HepG2 (cell line): ENCODE measurements around the gene KCNN2. TPM values are rescaled to one million over a fixed set of nuclear protein-coding genes. Genes with fewer than 3 reads are reported as not detected.

Experiments
- ATAC-seq: fragments of 200-7000 bp; cut with Tn5 transposase; 3 replicates; pipeline ENCODE4 v1.9.1; 2020; ENCODE audit warnings: mild to moderate bottlenecking, moderate library complexity
- BruUV-seq: library from RNA; stranded (reverse); fragments of 400-500 nt; replicated peaks from 2 replicates; lab custom pipeline; 2021; lab: Mats Ljungman, UMichigan
- CTCF ChIA-PET: fragments of 300-600 bp; formaldehyde crosslinking; extraction: SDS; loops from one replicate; lab custom pipeline; 2021; ENCODE audit warnings: low total read pairs, inconsistent platforms, low intra/inter-chr PET ratio; lab: Yijun Ruan, JAX
- POLR2A ChIA-PET: fragments of 350-600 bp; sonication (Branson Sonifier 250); formaldehyde crosslinking; loops from one replicate; lab custom pipeline; 2020; ENCODE audit warnings: antibody characterized with exemption, inconsistent platforms; lab: Yijun Ruan, JAX
- DNase-seq: peaks from one replicate; pipeline ENCODE4 v3.0.0-alpha.2; 2015; ENCODE audit warnings: low spot score
- FAIRE-seq: peaks from 3 replicates; lab custom pipeline; 2011; peaks lifted over from hg19 to GRCh38; lab: Jason Lieb, UNC
- H2AFZ ChIP-seq: one replicate; pipeline ENCODE4 v1.6.1; 2011; ENCODE audit warnings: low read length, inconsistent platforms
- H3K27ac ChIP-seq: fragments of 300-600 bp; 3 replicates; pipeline ENCODE4 v1.8.0; 2011; ENCODE audit warnings: mixed run types, mild to moderate bottlenecking, mixed read lengths, low read length, inconsistent platforms; ENCODE audit not compliant: insufficient read depth; ENCODE audit errors: extremely low read length
- H3K27me3 ChIP-seq, 2 experiments: fragments of 200-600 bp in 1 of 2; 2 replicates in 1 of 2; 3 replicates in 1 of 2; pipeline versions ENCODE4 v1.6.0 to v1.8.0; 2011; ENCODE audit warnings: low read length in 2 of 2, mild to moderate bottlenecking in 2 of 2, moderate library complexity in 2 of 2, inconsistent platforms in 1 of 2; ENCODE audit not compliant: insufficient read depth in 2 of 2, control insufficient read depth in 1 of 2
- H3K36me3 ChIP-seq, 2 experiments: fragments of 200-600 bp in 1 of 2; replicated peaks in 1 of 2; 2 replicates in 1 of 2; 3 replicates in 1 of 2; pipeline versions ENCODE4 v1.5.1 to v1.8.0; 2011; ENCODE audit warnings: low read length in 2 of 2, inconsistent platforms in 1 of 2; ENCODE audit not compliant: insufficient read depth in 2 of 2, control insufficient read depth in 1 of 2
- H3K4me1 ChIP-seq: 2 replicates; pipeline ENCODE4 v1.5.1; 2012; ENCODE audit warnings: low read length, inconsistent platforms; ENCODE audit not compliant: insufficient read depth
- H3K4me2 ChIP-seq: 2 replicates; pipeline ENCODE4 v1.6.0; 2011; ENCODE audit warnings: low read depth, low read length, inconsistent platforms
- H3K4me3 ChIP-seq, 3 experiments: fragments of 200-600 bp in 1 of 3; sonication (generic), shearing (Covaris generic) in 1 of 3; replicated peaks in 1 of 3; 2 replicates each; pipeline ENCODE4 v1.5.1; 2011 to 2016; ENCODE audit warnings: low read length in 3 of 3, inconsistent platforms in 2 of 3, low read depth in 2 of 3, mild to moderate bottlenecking in 2 of 3, control low read depth in 1 of 3, mixed read lengths in 1 of 3; ENCODE audit not compliant: insufficient read depth in 1 of 3
- H3K79me2 ChIP-seq: one replicate; pipeline ENCODE4 v1.6.1; 2011; ENCODE audit warnings: low read length, inconsistent platforms; ENCODE audit not compliant: insufficient read depth
- H3K9ac ChIP-seq: 2 replicates; pipeline ENCODE4 v1.6.0; 2011; ENCODE audit warnings: mild to moderate bottlenecking, low read depth, low read length, inconsistent platforms; ENCODE audit not compliant: insufficient read depth
- H3K9me3 ChIP-seq: 2 replicates; pipeline ENCODE4 v1.5.1; 2012; ENCODE audit warnings: mild to moderate bottlenecking, low read length
- H4K20me1 ChIP-seq: 2 replicates; pipeline ENCODE4 v1.6.0; 2011; ENCODE audit warnings: inconsistent platforms, mild to moderate bottlenecking, low read length, moderate library complexity; ENCODE audit not compliant: insufficient read depth
- ASH2L ChIP-seq: fragments of 300-600, 200-600 bp; sonication (generic); IDR thresholded peaks from 2 replicates; pipeline ENCODE4 v1.7.0; 2017; ENCODE audit warnings: low read depth, mild to moderate bottlenecking, moderate library complexity, mixed read lengths, low read length; ENCODE audit not compliant: insufficient read length
- CREBL2 ChIP-seq: sonication (generic); formaldehyde crosslinking; IDR thresholded peaks from 2 replicates; pipeline ENCODE4 v1.8.1; 2023; ENCODE audit warnings: missing genetic modification reagents, mild to moderate bottlenecking, borderline replicate concordance
- GMEB1 ChIP-seq: sonication (generic); formaldehyde crosslinking; IDR thresholded peaks from 2 replicates; pipeline ENCODE4 v1.5.1; 2020; ENCODE audit warnings: missing genetic modification reagents, mild to moderate bottlenecking, borderline replicate concordance
- IKZF5 ChIP-seq: IDR thresholded peaks from 2 replicates; pipeline ENCODE4 v1.6.1; 2018; ENCODE audit warnings: missing genetic modification reagents, mild to moderate bottlenecking, missing compliant biosample characterization
- JUNB ChIP-seq: sonication (generic); formaldehyde crosslinking; IDR thresholded peaks from 2 replicates; pipeline ENCODE4 v1.8.0; 2022; ENCODE audit warnings: missing genetic modification reagents, mild to moderate bottlenecking, borderline replicate concordance
- MYC ChIP-seq: sonication (generic); formaldehyde crosslinking; IDR thresholded peaks from 2 replicates; pipeline ENCODE4 v1.9.0; 2021; ENCODE audit warnings: missing genetic modification reagents, borderline replicate concordance
- REPIN1 ChIP-seq: sonication (generic); formaldehyde crosslinking; IDR thresholded peaks from 2 replicates; pipeline ENCODE4 v1.8.0; 2022; ENCODE audit warnings: missing genetic modification reagents, low read depth, mild to moderate bottlenecking, borderline replicate concordance
- SETDB1 ChIP-seq: sonication (generic); formaldehyde crosslinking; IDR thresholded peaks from 2 replicates; pipeline ENCODE4 v1.5.1; 2020; ENCODE audit warnings: missing genetic modification reagents, mild to moderate bottlenecking, borderline replicate concordance
- SNAPC4 ChIP-seq: sonication (generic); formaldehyde crosslinking; IDR thresholded peaks from 2 replicates; pipeline ENCODE4 v1.4.0; 2020; ENCODE audit warnings: mild to moderate bottlenecking, missing genetic modification reagents
- ZBTB21 ChIP-seq: sonication (generic); formaldehyde crosslinking; IDR thresholded peaks from 2 replicates; pipeline ENCODE4 v1.4.0; 2020; ENCODE audit warnings: missing genetic modification reagents
- ZNF207 ChIP-seq: fragments of 450-650 bp; IDR thresholded peaks from 2 replicates; pipeline ENCODE4 v1.6.1; 2016; ENCODE audit warnings: antibody characterized with exemption, borderline replicate concordance
- ZNF343 ChIP-seq: sonication (generic); formaldehyde crosslinking; IDR thresholded peaks from 2 replicates; pipeline ENCODE4 v1.4.0; 2020; ENCODE audit warnings: mild to moderate bottlenecking, missing genetic modification reagents
- ZNF414 ChIP-seq: sonication (generic); formaldehyde crosslinking; IDR thresholded peaks from 2 replicates; pipeline ENCODE4 v1.5.0; 2020; ENCODE audit warnings: missing genetic modification reagents
- ZNF451 ChIP-seq: sonication (generic); formaldehyde crosslinking; IDR thresholded peaks from 2 replicates; pipeline ENCODE4 v1.5.0; 2020; ENCODE audit warnings: mild to moderate bottlenecking, missing genetic modification reagents
- ZNF564 ChIP-seq: sonication (generic); formaldehyde crosslinking; IDR thresholded peaks from 2 replicates; pipeline ENCODE4 v1.8.1; 2023; ENCODE audit warnings: mild to moderate bottlenecking, missing genetic modification reagents
- WGBS: methylation state at CpG from one replicate; pipeline ENCODE4 v1.1.6; 2017; ENCODE audit warnings: low lambda C conversion rate; 5-methylcytosine and 5-hydroxymethylcytosine counted together
- in situ Hi-C: cut with HindIII; loops from 2 replicates; pipeline ENCODE4 v1.10.0; 2017; ENCODE audit warnings: low pct_unique_long_range_greater_than_20kb; ENCODE audit not compliant: extremely low pct_ligation_motif_present
- intact Hi-C: fragments of 100-400 bp; cut with micrococcal nuclease; formaldehyde crosslinking; loops from one replicate; pipeline ENCODE4 v1.10.0; 2022; ENCODE audit not compliant: unreplicated experiment
- polyA plus RNA-seq, 8 experiments: library from polyadenylated mRNA; depleted of rRNA in 3 of 8; stranded (reverse) in 7 of 8; unstranded in 1 of 8; fragments of >200 nt; fragmentation: Illumina TruSeq in 4 of 8; extraction: Trizol in 4 of 8; gene quantifications; 2 replicates each; pipeline versions ENCODE4 v1.2.1 to v1.2.3, GENCODE V29; 2011 to 2016; ENCODE audit warnings: low read depth in 4 of 8, missing spikeins in 1 of 8, mixed read lengths in 1 of 8; ENCODE audit not compliant: insufficient read depth in 1 of 8
- total RNA-seq, 5 experiments: library from RNA; depleted of rRNA; stranded (reverse); fragments of >200 nt; fragmentation: Illumina TruSeq; extraction: Trizol; gene quantifications; 2 replicates each; pipeline ENCODE4 v1.2.3, GENCODE V29; 2016; ENCODE audit warnings: low read depth in 1 of 5

Gene KCNN2
- total and polyA plus RNA-seq, 2 of the 13 experiments (the other 11 are each of a cell fraction or from before 2014, with no cell fraction given), result not detected

- TF ChIP-seq ZNF451 (CRISPR knock-in tag), result no peak
- no peak for TF ChIP-seq ZBTB21 (CRISPR knock-in tag)
- no peak for TF ChIP-seq ZNF207
- TF ChIP-seq GMEB1, result no peak
- no peak for TF ChIP-seq CREBL2
- TF ChIP-seq MYC, result no peak
Measured at GRCh38 chr5:114458726-114459125, 96.9 kb downstream of the KCNN2 start (continued).

GRCh38 chr5:114467171-114467570 lies 105.3 kb downstream of the KCNN2 start:
- H3K27ac ChIP-seq, result no peak overlapping the region
- no peak overlapping the region for H2AFZ ChIP-seq
- no peaks in the 10 kb centered on the region for H3K9me3 ChIP-seq
- H3K4me2 ChIP-seq, result no peak overlapping the region
- ChIA-PET POLR2A (no interaction called here), CTCF (no interaction called here)
- H3K9ac ChIP-seq, result no peak overlapping the region
- no peak overlapping the region for H3K4me3 ChIP-seq
- H3K79me2 ChIP-seq, result no peaks in the 10 kb centered on the region
- H4K20me1 ChIP-seq, result no peaks in the 10 kb centered on the region
- 1% methylated on average over 5 of the region's 5 CpGs for WGBS
- DNase-seq (no peak), ATAC-seq (no peak), FAIRE-seq (no peak)
- no peaks in the 10 kb centered on the region for H3K27me3 ChIP-seq
- BruUV-seq, result no TSS peak
- intact Hi-C loops, result no loop called here
- H3K4me1 ChIP-seq, result no peaks in the 10 kb centered on the region
- in situ Hi-C loops, result no loop called here
- no peaks in the 10 kb centered on the region for H3K36me3 ChIP-seq
- no peak for TF ChIP-seq SETDB1 (CRISPR knock-in tag)
- TF ChIP-seq ZNF414 (CRISPR knock-in tag), result no peak
- TF ChIP-seq IKZF5 (CRISPR knock-in tag), result no peak
- TF ChIP-seq ZNF343 (CRISPR knock-in tag), result no peak
- TF ChIP-seq ZNF564 (CRISPR knock-in tag), result no peak
- TF ChIP-seq ASH2L, result no peak
- TF ChIP-seq JUNB (CRISPR knock-in tag), result no peak
- TF ChIP-seq SNAPC4 (CRISPR knock-in tag), result no peak
- TF ChIP-seq REPIN1 (CRISPR knock-in tag), result no peak
